ENCODE data around the gene NF2. TPM values are rescaled to one million over a fixed set of nuclear protein-coding genes. Genes with fewer than 3 reads are reported as not detected.
A peak's percentile ranks its signal among the peaks of the same experiment; 100 is the strongest.

The NF2 gene
- total RNA-seq, 1 donor from 2014 or later = 32.3 TPM

GRCh38 chr22:29703569-29704195 lies 100.2 kb downstream of the NF2 start:
- no peak for ATAC-seq

DNA sequence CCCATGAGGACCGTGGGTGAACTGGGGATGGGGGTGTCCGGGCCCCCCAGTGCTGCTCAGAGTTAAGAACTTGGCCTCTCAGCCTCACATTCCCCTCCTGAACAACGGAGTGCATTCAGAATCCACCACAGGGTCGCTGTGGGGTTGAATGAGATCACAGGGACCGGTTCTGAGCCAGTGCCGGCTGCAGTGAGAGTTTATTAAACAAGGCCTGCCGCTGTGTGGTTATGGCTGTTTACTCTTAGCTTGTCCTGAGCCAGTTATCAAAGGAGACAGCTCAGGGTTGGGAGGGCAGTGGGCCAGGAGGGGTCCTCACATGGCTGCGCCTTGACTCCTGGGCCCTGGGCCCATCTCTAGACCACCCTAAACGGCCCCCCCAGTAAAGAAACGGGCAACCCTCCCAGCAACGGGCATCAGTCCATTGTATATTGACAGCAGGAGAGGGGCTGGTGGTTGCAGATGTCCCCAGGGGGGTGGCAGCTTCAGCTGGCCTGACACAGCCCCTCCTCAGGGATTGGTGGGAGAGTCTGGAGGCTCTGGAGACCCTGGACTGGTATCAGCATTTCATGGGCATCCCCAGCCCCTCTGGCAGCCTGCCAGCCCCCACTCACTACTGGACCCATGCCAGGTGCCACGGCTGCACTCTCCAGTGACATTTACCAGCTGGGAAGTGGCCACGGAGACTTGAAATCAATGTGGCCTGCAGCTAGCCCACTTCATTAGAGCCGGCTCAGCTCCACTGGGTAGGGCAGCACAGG lies 101.3 kb downstream of the NF2 start:
- no peak for ATAC-seq

DNA sequence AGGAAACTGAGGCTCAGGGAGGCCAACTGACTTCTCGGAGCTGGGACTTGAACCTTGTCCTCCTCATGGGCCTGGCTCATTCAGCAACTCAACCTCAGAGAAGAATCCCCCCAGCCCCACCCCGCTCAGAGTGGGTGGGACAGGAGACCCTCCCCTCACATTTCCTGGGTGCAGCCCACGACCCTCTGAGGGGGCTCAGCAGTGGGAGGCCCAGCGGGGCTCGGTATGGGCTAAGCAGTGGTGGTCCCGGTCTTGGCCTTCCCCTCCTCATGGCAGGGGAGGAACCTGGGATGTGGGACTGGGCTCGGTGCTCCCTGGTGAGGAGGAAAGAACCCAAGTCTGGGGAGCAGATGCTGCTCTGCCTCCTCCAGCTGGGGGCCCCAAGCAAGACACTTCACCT lies 102.2 kb downstream of the NF2 start:
- ATAC-seq = no peak

DNA sequence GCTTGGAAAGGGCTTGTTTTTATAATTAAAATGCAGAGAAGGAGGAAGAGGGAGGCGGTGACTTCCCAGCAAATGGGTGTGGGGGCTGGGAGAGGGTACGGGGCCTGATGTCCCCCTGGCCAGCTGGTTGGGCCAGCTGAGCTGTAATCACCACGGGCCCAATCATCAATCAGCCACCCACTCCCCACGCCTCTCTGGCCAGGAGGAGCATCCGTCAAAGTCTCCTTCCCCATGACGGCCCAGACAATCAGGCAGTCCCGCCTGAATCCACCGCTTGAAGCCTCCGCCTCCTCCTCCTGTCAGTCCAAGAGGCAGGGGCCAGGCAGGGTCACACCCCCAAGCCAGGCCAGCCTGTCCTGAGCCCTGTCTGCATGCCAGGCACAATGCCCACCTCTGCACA lies 103.1 kb downstream of the NF2 start:
- ATAC-seq = no peak

DNA sequence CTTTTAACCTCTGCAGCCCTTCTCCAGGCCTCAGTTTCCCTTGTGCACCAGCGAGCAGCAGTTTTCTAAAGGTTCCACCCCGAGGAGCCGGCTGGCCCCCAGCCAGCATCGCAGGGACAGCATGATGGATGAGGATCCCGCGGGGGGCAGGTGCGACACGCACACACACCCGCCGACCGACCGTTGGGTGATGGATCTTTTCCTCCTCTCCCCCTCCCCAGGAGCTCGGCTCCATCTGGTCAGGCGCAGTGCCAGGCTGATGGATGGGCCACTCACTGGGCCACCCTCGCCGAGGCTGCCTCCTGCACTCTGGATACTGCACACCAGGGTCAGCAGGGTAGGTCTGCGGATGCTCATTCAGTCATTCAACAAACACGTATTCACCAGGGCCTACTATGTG lies 103.6 kb downstream of the NF2 start:
- ATAC-seq = no peak

- no peak for ATAC-seq
Measured at GRCh38 chr22:29707471-29707870, 104.0 kb downstream of the NF2 start.

DNA sequence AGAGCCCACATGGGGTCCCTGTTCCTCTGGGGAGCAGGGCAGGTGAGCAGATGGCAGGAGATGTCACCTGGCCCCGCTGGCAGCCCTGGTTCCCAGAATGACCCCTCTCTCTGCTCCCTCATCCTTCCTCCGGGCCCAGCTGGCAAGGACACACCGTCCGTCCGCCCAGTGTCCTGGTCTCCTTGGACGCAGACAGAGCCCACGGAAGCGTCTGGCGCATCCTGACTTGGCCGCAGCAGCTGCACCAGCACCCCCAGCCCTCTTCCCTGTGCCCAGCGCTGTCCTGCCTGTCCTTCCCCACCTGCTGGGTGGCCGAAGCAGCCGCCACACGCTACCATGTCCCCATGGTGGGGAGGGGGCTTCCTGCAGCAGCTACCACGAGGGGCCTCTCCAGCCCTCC lies 106.8 kb downstream of the NF2 start:
- ATAC-seq = no peak

DNA sequence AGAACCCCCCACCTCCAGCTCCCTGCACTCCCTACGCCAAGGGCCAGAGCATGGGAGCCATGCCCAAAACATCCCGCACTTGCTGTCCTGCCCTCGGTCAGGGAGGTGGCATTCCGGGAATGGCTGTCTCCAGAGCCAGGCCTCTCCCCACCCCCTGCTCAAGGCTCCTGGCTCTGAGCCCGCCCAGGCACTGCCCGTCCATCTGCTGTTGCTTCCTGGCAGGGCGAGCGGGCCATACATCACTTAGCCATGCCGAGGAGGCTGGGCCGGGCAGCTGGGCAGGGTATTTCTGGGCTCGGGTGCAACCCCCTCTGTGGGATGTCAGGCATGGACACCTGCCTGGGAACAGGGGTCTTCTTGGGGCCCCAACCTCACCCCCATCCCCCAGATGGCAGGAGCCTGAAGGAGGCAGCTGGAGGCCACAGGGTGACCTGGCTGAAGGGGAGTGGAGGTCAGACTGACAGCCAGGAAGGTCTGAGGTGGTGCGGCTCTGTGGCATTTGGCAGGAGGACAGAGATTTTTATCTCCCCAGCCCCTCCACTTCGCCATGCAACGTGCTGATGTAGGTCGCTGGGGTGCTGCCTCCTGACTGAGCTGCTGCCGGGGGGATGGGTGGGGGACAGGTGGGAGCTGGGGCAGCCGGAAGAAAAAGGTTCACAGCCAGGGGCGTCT lies 107.6 kb downstream of the NF2 start:
- ATAC-seq = no peak

DNA sequence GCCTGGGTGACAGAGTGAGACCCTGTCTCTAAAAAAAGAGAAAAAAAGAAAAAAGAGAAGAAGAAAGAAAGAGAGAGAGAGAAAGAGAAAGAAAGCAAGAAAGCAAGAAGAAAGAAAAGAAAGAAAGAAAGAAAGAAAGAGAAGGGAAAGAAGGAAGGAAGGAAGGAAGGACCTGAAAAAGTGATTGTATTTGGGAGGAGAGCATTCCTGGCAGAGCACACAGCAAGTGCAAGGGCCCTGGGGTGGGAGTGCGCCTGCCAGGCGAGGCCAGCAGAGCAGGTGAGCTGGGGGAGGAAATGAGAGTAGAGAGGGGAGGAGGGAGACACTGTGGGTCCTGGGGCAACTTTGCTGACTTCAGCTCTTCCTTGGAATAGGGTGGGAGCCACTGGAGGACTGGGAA lies 108.7 kb downstream of the NF2 start:
- no peak for ATAC-seq

DNA sequence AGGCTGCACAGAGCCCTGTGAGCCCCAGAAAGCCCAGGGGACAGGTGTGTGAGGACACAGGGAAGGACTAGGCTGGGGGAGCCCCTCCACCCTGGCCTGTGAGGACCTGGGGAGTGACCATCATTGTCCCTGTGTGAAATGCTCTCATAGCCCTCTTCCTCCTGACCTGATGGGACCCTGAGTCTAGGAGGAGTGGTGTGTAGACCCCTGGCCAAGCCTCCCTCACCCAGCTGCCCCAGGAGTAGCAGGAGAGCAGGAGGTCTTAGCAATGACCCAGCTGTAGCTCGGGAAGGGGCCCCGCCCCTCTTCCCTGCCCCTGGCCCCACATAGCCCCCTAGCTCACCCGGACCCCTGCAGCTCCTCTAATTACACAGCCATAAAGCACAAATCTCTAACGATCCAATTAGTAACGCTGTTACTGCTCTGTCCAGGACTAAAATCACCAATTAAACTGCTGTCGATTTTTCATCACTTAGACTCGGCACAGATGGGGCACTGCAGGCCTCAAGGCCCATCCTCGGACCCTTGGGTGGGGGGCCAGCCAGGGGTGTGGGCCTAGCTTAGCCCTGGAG lies 109.8 kb downstream of the NF2 start:
- ATAC-seq = peak; percentile 10

GRCh38 chr22:29715240-29715639 lies 111.8 kb downstream of the NF2 start:
- no peak for ATAC-seq

DNA sequence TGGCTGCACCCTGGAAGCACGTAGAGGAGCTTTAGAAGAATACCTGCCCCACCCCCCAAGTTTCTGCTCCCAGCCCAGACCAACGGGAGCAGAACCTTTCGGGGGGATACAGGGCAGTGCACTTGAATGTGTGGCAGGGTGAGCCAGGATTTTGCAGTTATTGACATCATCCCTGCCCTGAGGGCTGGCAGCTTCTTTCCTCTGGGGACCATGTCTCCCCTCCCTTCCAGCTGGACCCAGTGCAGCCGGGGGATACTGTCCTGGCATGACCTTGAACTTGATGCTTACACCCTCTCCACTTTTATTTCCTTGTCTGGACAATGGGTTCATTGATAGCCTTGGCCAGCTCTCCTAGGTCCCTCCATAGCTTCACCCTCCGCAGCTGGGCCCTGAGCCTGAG lies 112.3 kb downstream of the NF2 start:
- ATAC-seq = no peak

GRCh38 chr22:29716814-29717545 lies 113.5 kb downstream of the NF2 start:
- ATAC-seq = peak; percentile 45

DNA sequence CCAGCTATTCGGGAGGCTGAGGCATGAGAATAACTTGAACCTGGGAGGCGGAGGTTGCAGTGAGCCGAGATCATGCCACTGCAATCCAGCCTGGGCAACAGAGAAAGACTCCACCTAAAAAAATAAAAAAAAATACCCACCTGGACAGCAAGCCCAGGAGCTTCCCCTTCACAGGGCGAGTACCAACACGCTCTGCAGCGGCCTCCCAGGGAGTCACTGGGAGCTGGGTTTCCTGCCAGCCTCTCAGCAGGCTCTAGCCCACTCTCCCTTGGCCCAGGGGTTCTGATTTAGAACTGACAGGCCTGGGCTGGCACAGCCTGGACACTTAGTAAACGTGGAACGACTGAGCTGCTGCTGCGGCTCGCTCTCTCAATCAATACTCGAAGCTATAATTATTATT lies 114.4 kb downstream of the NF2 start:
- ATAC-seq = no peak

GRCh38 chr22:29718949-29719898 lies 115.8 kb downstream of the NF2 start:
- no peak for ATAC-seq

GRCh38 chr22:29719899-29720645 lies 116.6 kb downstream of the NF2 start, which contains the start of gene CABP7:
TSS of gene CABP7 (plus strand) at chr22:29720003. CDS start at chr22:29720425, 422 bp downstream.
- no peak for ATAC-seq

GRCh38 chr22:29720811-29721323 lies 117.4 kb downstream of the NF2 start:
- no peak for ATAC-seq

DNA sequence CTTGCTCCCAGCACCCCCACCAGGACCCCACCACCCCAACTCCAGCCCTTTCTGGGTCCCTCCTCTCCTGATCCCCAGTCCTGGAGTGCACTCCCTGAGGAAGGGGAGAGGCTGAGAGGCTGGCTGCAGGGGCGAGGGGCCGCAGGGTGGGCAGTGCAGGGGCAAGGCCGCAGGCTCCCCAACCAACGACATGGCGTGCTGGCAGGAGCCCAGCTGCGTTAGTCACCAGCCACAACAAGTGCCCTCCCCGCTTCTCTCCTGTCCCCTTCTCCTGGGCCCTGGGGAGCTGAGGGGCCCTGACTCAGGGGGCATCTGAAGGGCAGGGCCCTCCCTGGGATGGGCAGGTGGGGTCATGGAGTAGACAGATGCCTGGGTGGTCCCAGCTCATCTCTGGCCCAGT lies 118.7 kb downstream of the NF2 start:
- ATAC-seq = no peak

GRCh38 chr22:29722587-29722986 lies 119.2 kb downstream of the NF2 start:
- no peak for ATAC-seq

DNA sequence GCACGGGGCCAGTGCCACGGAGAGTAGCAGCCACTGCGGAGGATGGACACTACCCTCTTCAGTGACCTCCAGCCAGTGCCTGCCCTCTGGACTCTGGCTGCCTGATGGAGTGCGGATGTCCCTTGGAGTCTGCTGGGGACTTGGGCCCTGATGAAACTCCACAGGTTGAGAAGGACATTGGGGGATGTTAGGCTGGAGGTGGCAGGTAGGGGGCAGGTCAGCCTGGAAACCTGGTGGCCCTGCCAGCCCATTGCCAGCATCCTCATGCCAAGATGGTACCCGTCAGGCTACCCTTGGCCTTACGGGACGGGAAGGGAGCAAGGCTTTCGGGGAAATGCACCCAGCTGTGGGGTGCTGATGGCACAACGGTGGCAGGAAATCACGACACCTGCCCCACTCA lies 120.3 kb downstream of the NF2 start:
- ATAC-seq = no peak

DNA sequence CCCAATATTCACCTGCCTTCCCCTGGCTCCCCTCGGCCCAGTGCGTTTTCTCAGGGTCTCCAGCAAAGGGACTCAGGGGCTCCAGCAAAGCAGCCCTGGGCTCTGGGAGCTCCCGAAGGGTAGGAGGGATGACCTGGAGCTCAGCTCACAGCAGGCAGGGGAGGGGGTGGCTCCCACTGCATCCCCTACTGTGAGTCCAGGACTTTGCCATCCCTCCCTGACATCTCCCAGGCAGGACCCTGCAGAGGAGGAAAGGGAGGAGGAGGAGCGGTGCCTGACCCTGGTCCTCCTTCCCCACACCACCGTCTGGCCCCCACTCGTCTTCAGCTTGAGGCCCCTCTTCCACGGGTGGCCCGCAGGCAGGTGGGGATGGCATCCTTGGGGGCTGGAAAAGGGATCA lies 121.4 kb downstream of the NF2 start:
- no peak for ATAC-seq

All from esophagus mucosa (tissue), 1 donor.